Measurements from ENCODE around the gene AAGAB.

The AAGAB gene

DNA sequence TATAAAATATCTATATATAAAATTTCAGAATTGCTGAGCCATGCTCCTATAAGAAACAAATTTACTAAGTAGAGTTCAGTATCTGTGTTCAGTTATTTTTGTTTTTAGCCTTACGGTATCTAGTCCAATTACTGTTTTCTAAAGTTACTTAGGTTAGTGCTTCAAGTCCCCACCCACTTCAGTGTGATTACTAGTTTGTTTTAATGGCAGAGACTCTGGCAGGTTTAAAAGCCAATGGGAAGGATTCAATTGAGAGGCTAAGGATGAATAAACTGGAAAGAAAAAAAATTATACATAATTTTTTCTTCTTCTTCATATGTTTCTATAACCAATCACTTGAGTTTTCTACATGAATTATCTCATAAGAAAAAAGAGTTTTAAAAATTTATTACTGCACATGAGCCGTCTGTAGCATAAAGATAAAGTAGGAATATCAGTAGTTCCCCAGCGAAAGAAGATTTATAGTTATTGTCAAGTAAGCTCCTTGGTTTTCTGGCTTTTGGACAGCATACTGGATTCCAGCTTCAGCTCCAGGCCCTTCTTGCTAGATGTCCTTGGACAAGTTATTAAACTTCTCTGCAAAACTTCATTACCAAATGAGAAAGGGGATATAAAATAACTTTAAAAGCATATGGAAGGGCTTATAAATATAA, 46.8 kb downstream of the AAGAB start:
- DNase-seq, result no peak

GRCh38 chr15:67202991-67203390, 51.5 kb downstream of the AAGAB start:
- no peak for DNase-seq

- no peak for DNase-seq
Observed at GRCh38 chr15:67202091-67202490, 52.4 kb downstream of the AAGAB start.

GRCh38 chr15:67201136-67201535, 53.3 kb downstream of the AAGAB start:
- no peak for DNase-seq

DNA sequence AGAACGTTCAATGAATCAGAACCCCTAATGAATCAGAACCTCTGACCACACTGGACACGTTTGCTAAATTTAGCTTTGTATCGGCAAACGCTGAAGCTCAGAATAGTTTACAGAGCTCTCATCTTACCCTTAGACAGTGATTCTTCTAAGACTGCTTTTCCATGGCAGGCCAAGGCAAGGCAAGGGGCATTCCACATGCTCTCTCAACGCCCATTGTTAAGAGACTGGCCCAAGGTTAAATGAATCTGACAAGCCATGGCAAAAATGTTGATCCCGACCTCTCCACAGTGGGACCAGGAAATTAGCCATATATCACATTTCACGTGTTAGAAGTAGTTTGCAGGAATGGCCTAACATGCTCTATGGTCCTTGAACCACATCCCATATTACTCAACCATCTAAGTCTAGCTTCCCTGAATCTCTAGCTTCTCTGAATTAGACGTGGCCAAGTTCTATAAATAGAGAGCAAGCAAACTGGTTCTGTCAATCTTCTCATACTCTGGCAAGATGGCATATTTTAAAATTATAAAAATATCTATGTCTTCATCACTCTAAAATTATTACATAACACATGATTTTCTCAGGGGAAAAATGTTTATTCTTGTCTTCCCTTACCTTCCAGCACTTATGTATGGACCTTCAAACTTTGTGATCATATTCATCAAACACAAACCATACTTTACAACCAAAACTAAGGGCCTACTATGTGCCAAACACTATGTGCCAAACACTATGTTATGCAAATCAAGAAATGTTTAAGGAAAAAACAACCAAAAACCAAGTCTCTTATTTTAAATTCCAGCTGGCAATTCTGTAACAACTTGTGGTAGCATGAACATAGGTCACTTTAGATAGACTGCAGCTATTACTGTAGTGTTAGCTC, 54.3 kb downstream of the AAGAB start:
- DNase-seq, result no peak

GRCh38 chr15:67199391-67199790, 55.1 kb downstream of the AAGAB start:
- no peak for DNase-seq

DNA sequence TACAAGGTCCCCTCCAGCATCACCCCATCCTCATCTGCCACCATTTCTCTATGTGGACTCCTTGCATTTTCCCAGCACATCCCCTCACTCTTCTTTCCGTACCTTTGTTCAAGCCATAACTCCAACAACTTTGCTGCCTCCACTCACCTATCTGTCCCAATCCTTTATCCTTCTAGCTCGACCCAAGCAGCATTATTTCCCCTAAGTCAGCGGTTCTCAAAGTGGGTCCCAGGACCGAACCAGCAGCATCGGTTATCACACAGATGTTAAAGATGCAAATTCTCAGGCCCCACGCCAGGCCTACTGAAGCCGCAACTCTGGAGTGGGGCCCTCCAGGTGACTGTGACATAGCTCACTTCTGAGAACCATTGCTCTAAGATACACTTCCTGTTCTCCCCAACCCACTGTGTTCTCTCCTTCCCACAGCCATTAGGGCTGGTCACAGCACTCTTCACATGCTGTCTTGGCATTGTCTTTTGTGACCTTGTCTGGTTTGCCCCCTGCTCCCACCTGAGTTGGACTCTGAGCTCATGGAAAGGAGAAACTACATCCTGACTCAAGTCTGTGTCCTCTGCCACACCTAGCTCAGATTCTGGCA, 56.2 kb downstream of the AAGAB start:
- no peak for DNase-seq

DNA sequence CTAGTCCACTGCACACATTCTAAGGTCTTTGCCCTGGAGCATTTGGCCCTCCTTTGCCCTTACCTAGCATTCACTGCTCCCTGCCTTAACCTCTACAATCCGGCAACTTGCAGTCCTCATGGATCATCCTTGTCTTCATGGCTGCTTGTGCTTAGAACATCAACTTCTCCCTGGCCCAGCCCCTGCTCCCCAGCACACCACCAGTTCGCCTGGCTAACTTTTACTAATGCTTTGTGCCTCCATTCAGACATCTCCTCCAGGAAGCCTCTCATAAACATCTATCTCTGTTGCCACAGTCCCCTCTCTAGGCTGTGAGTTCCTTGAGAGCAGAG, 57.1 kb downstream of the AAGAB start:
- no peak for DNase-seq

DNA sequence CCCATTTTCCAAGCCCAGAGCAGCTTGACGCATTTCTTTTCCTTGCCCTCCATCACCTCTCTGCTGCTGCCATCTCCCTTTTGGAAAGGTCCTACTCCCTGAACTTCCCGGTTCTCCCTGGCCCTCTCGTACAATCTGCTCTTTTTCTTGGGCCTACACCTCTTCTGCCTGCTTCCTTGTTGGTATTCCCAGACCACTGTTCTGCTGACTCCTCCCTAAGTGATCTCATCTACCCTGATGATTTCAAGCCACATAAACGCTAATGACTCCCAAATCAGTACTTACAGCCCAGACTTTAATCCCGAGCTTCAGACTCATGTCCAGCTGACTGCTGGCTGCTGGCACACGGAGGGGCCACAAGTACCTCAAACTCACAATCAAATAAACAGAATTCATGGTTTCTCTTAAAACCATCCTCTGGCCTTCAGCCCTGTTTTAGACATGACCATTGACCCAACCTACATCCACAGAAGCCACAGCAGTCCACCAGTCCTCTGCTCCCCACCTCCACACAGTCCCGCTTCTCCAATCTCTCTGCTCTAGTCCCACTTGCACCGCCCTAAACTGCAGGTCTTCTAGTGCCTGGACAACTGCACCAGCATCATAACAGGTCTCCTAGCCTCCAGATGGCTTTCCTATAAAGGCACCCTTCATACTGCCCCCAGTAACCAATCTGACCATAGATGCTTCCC, 57.6 kb downstream of the AAGAB start:
- no peak for DNase-seq

DNA sequence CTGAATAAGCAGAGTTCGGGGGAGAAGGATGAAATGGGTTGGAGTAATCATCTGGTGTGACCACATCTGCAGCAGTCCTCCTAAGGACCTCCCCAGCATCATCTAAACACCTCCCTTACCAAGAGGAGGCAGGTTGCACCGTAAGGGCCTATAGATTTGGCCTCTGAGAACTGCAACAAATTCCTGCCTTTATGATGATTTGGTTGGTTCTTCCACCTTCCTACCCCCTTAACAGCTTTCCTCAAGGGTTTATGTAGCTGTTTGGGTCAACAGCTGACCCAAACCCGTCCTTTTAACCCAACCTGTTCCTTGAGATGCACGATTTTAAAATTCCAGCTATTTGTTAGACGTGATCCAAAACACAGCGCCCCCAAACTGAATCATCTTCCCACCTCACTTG, 58.2 kb downstream of the AAGAB start:
- no peak for DNase-seq

GRCh38 chr15:67195305-67195704, 59.2 kb downstream of the AAGAB start:
- no peak for DNase-seq

DNA sequence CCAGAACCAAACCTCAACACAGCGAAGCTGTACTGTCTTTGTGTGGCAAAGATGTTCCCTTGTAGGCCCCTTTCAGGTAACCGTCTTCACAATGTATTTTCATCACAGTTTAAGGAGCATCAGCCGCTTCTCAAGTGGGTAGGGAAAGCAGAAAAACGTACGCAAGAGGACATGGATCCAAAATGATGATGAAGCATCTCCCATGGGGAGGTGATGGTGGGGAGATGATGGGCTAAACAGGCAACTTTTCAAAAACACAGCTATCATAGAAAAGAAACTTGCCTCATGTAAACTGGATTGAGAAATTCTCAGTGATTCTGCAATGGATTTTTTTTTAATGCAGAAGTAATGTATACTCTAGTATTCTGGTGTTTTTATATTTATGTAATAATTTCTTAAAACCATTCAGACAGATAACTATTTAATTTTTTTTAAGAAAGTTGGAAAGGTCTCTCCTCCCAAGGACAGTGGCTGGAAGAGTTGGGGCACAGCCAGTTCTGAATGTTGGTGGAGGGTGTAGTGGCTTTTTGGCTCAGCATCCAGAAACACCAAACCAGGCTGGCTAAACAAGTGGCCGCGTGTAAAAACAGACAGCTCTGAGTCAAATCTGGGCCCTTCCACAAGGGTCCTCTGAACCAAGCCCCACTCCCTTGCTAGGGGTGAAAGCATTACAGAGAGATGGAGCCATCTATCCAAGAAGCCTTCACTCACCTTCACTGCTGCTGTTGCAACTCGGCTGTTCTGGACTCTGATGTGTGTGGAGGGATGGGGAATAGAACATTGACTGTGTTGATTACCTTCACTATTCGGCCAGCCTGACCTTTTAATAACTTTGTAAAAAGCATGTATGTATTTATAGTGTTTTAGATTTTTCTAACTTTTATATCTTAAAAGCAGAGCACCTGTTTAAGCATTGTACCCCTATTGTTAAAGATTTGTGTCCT, 60.0 kb downstream of the AAGAB start:
- DNase-seq, result no peak

GRCh38 chr15:67193223-67193990, 61.1 kb downstream of the AAGAB start:
- DNase-seq, result no peak

- no peak for DNase-seq
Observed at GRCh38 chr15:67192185-67192820, 62.2 kb downstream of the AAGAB start.

GRCh38 chr15:67190813-67191212, 63.6 kb downstream of the AAGAB start:
- DNase-seq, result no peak

GRCh38 chr15:67190326-67190725, 64.1 kb downstream of the AAGAB start:
- no peak for DNase-seq

GRCh38 chr15:67189326-67190051, 65.0 kb downstream of the AAGAB start:
- DNase-seq, result no peak

DNA sequence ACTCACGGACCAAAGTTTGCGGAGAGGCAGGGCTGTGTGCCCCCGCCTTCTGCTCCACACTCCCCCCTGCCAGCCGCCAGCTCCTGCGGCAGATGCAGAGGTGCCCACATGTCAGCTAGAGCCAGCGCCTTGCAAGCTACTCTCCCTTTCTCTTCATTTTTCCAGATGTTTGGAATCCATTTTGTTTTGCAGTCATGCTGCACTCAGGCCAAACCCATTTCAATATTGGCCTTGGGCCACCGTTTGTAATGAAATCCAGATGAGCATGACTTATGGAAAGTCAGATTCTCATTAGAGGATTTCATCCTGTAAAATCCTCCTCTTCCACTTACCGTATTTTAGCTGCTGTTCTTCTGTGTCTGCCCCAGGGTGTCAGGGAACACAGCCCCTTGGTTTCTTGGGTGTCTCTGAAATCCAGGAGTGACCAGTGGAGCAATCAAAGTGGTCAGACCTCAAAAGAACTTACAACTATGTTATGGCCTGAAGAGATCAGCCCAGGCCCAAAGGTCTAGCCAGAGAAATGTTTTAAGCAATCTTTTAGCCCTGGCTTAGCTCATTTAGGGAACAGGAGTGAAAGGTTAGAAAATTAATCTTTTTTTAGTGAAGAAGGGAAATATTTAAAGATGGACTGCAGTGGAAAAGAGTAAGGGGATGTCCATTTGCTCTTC, 65.8 kb downstream of the AAGAB start:
- DNase-seq, result no peak

DNA sequence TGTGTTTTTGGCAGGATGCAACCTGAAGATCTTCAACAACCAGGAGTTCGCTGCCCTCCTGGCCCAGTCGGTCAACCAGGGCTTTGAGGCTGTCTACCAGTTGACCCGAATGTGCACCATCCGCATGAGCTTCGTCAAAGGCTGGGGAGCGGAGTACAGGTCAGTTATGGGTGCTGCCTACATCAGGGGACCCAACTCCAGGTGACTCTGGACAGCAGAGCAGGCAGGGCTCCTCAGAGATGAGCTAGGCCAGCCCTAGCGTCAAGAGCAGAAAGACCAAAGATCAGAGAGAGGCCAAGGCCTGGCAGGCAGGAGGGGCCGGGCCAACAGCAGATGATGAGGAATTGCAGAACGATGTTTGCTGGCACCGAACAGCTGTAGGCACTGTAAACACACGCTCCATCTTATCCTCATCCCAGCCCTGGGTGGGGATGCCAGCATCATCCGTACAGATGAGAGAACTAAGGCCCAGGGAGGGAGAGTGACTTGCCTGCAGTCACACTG, 67.1 kb downstream of the AAGAB start:
- DNase-seq, result no peak

DNA sequence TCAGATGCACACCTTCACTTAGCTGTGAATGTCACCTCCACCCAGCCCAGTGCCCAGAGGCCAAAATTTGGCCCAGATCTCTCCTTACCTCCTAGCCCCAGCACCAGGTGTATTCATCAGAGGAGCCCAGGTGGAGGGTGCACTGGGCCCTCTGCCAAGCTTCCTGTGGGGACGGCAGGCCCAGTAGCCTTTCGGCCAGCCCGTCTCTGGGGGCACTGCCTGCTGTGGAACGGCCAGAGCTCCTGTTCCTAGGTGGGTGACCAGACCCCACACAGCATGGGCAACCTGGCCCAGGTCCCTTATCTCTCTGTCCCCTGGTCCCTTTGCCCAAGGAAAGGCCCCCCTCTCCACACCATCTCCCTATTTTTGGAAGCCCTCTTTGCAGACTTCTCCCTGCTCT, 67.8 kb downstream of the AAGAB start:
- DNase-seq, result no peak
